ENCODE results near the gene TOX2. TPM values are rescaled to one million over a fixed set of nuclear protein-coding genes. Genes with fewer than 3 reads are reported as not detected.

The TOX2 gene
- total RNA-seq, 1 donor = 5.2 TPM

- no peak for DNase-seq (ENCODE audit: low read depth)
- H3K4me3 ChIP-seq (ENCODE audit: low read depth, low read length) = no peak overlapping the region
- TF ChIP-seq CTCF (IDR thresholded peaks at IDR 0.05; ENCODE audit: insufficient read depth, low read length) = no peak
Observed at GRCh38 chr20:43904827-43905177, 9.8 kb upstream of the TOX2 start.

GRCh38 chr20:43906505-43907034 is 8.1 kb upstream of the TOX2 start:
- H3K4me3 ChIP-seq (ENCODE audit: low read depth, low read length) = no peak overlapping the region
- no peak for DNase-seq (ENCODE audit: low read depth)
- no peak for TF ChIP-seq CTCF (IDR thresholded peaks at IDR 0.05; ENCODE audit: insufficient read depth, low read length)

- no peak for TF ChIP-seq CTCF (IDR thresholded peaks at IDR 0.05; ENCODE audit: insufficient read depth, low read length)
- H3K4me3 ChIP-seq (ENCODE audit: low read depth, low read length) = no peak overlapping the region
- no peak for DNase-seq (ENCODE audit: low read depth)
Observed at GRCh38 chr20:43909211-43909610, 5.4 kb upstream of the TOX2 start.

- TF ChIP-seq CTCF (IDR thresholded peaks at IDR 0.05; ENCODE audit: insufficient read depth, low read length) = no peak
- DNase-seq (ENCODE audit: low read depth) = no peak
- no peak overlapping the region for H3K4me3 ChIP-seq (ENCODE audit: low read depth, low read length)
Observed at GRCh38 chr20:43909720-43910119, 4.9 kb upstream of the TOX2 start.

- TF ChIP-seq CTCF (IDR thresholded peaks at IDR 0.05; ENCODE audit: insufficient read depth, low read length) = no peak
- DNase-seq (ENCODE audit: low read depth) = no peak
- H3K4me3 ChIP-seq (ENCODE audit: low read depth, low read length) = no peak overlapping the region
Observed at GRCh38 chr20:43910564-43910963, 4.1 kb upstream of the TOX2 start.

GRCh38 chr20:43911066-43911465 is 3.6 kb upstream of the TOX2 start:
- TF ChIP-seq CTCF (IDR thresholded peaks at IDR 0.05; ENCODE audit: insufficient read depth, low read length) = peak; percentile 35
- peak; percentile 81 for DNase-seq (ENCODE audit: low read depth)

GRCh38 chr20:43913291-43914025 is 1.2 kb upstream of the TOX2 start:
- no peak overlapping the region for H3K4me3 ChIP-seq (ENCODE audit: low read depth, low read length)
- TF ChIP-seq CTCF (IDR thresholded peaks at IDR 0.05; ENCODE audit: insufficient read depth, low read length) = no peak
- DNase-seq (ENCODE audit: low read depth) = no peak

More at GRCh38 chr20:43911066-43911465, 3.6 kb upstream of the TOX2 start:
- no peak overlapping the region for H3K4me3 ChIP-seq (ENCODE audit: low read depth, low read length)
